Frontal cortex (tissue), 4 donors: ENCODE results near the gene ANAPC2. TPM values are rescaled to one million over a fixed set of nuclear protein-coding genes. Genes with fewer than 3 reads are reported as not detected.
A peak's percentile ranks its signal among the peaks of the same experiment; 100 is the strongest.

ENCODE experiments used
- DNase-seq, 2 donors: peaks; one replicate each; pipeline ENCODE4 v3.0.0; 2012; ENCODE audit warnings: low spot score in 2 of 2
- FAIRE-seq: peaks from 2 replicates; lab custom pipeline; 2012; peaks lifted over from hg19 to GRCh38; lab: Jason Lieb, UNC
- total RNA-seq: library from RNA; depleted of rRNA; stranded (reverse); fragments of >200 nt; gene quantifications from one replicate; pipeline ENCODE4 v1.2.3, GENCODE V29; 2014
- donor health status: control.
- donor health status: control.
- donor health status: control.

Gene ANAPC2
- total RNA-seq, 1 donor from 2014 or later = 22.4 TPM

GRCh38 chr9:137228506-137228967 lies 40.2 kb upstream of the ANAPC2 start:
- FAIRE-seq (no peak), DNase-seq (no peak)

GRCh38 chr9:137227853-137228505 lies 39.6 kb upstream of the ANAPC2 start:
- DNase-seq (no peak), FAIRE-seq (no peak)

GRCh38 chr9:137227054-137227852 lies 38.9 kb upstream of the ANAPC2 start, which contains the start of gene RNF224:
Gene RNF224 (plus strand): TSS chr9:137227502. CDS start chr9:137228336, 834 bp downstream.
- FAIRE-seq (no peak), DNase-seq (peak; percentile 81 to 85)

GRCh38 chr9:137226338-137227053 lies 38.1 kb upstream of the ANAPC2 start:
- FAIRE-seq (no peak), DNase-seq (no peak)

GRCh38 chr9:137225699-137226331 lies 37.5 kb upstream of the ANAPC2 start:
- DNase-seq (no peak), FAIRE-seq (no peak)

- no peak for FAIRE-seq
- no peak for DNase-seq
These were observed 36.7 kb upstream of the ANAPC2 start, which contains the start of gene CYSRT1 for GRCh38 chr9:137224830-137225694. Gene CYSRT1 (plus strand): TSS chr9:137225174. CDS start chr9:137225622, 448 bp downstream.

GRCh38 chr9:137223078-137223970 lies 35.0 kb upstream of the ANAPC2 start:
- FAIRE-seq = peak; percentile 23
- peak; percentile 99 to 100 for DNase-seq

- no peak for FAIRE-seq
- peak in 1 of 2 donors; percentile 67 for DNase-seq
These were observed 34.1 kb upstream of the ANAPC2 start, which contains the start of gene RNF208 for GRCh38 chr9:137222190-137223077. Gene RNF208 (minus strand): TSS chr9:137222240. CDS start chr9:137221212, 1,028 bp downstream.

GRCh38 chr9:137221506-137222111 lies 33.2 kb upstream of the ANAPC2 start:
- FAIRE-seq (no peak), DNase-seq (no peak)

GRCh38 chr9:137221095-137221505 lies 32.7 kb upstream of the ANAPC2 start:
- DNase-seq (no peak), FAIRE-seq (no peak)

GRCh38 chr9:137220317-137221094 lies 32.1 kb upstream of the ANAPC2 start:
- no peak for DNase-seq
- FAIRE-seq = no peak

GRCh38 chr9:137219757-137220316 lies 31.5 kb upstream of the ANAPC2 start:
- DNase-seq = no peak
- FAIRE-seq = no peak

GRCh38 chr9:137218754-137219271 lies 30.5 kb upstream of the ANAPC2 start:
- FAIRE-seq (no peak), DNase-seq (no peak)

- no peak for FAIRE-seq
- DNase-seq = no peak
These were observed 29.9 kb upstream of the ANAPC2 start for GRCh38 chr9:137218212-137218753.
